ENCODE results near the gene NUTF2. TPM values are rescaled to one million over a fixed set of nuclear protein-coding genes. Genes with fewer than 3 reads are reported as not detected.

NUTF2 gene
- total RNA-seq, 2 donors from 2014 or later, result 201 to 218 TPM

DNA sequence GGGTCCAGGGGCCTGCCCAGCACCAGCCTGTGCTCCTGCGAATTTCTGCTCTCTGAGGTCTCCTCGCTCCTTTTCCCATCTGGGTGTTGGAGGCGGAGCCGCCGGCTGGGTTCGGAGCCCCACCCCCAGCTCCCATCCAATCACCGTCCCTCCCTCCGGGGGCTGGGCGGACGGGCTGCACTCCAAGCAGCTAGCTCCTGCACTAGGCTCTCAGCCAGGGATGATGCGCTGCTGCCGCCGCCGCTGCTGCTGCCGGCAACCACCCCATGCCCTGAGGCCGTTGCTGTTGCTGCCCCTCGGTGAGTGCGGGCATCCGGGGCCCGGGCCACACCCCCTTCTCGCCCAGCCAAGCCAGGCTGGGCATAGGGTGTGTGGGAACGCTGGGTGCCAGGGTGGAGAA is 38.0 kb downstream of the NUTF2 start, which contains the start of gene NRN1L:
Gene NRN1L, plus strand, starts transcription at position 202 of the 400 bp plus-strand sequence. Its CDS starts 19 bp downstream, at position 221.
- TF ChIP-seq, protein P1, sequence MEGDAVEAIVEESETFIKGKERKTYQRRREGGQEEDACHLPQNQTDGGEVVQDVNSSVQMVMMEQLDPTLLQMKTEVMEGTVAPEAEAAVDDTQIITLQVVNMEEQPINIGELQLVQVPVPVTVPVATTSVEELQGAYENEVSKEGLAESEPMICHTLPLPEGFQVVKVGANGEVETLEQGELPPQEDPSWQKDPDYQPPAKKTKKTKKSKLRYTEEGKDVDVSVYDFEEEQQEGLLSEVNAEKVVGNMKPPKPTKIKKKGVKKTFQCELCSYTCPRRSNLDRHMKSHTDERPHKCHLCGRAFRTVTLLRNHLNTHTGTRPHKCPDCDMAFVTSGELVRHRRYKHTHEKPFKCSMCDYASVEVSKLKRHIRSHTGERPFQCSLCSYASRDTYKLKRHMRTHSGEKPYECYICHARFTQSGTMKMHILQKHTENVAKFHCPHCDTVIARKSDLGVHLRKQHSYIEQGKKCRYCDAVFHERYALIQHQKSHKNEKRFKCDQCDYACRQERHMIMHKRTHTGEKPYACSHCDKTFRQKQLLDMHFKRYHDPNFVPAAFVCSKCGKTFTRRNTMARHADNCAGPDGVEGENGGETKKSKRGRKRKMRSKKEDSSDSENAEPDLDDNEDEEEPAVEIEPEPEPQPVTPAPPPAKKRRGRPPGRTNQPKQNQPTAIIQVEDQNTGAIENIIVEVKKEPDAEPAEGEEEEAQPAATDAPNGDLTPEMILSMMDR (conservative IDR thresholded peaks at IDR 0.05), result no peak
- Histone ChIP-seq H3K4me3 (ENCODE audit: low read length) (no peak within 1 kb of the TSS), H3K36me3 (ENCODE audit: control insufficient read depth, insufficient read depth, low read length) (peaks cover 49% of the 10 kb centered on the region), H3K27me3 (ENCODE audit: control insufficient read depth, insufficient read depth, low read length, poor library complexity, severe bottlenecking) (no peaks in the 10 kb centered on the region), H3K27ac (ENCODE audit: low read depth, low read length) (no peak within 1 kb of the TSS), H3K9ac (ENCODE audit: extremely low read depth, low read length, poor library complexity, severe bottlenecking) (no peak within 1 kb of the TSS), H3K4me1 (ENCODE audit: control insufficient read depth, insufficient read depth, low read length) (peaks cover 5% of the 10 kb centered on the region), H3K9me3 (ENCODE audit: control insufficient read depth, low read length) (no peaks in the 10 kb centered on the region)
- Mint-ChIP-seq H3K27me3 (ENCODE audit: insufficient read depth) (no peaks in the 10 kb centered on the region), H3K36me3 (ENCODE audit: low read depth) (peaks cover 29% of the 10 kb centered on the region), H3K27ac (peak within 1 kb of the TSS; percentile 83), H3K4me3 (peak within 1 kb of the TSS; percentile 42), H3K4me1 (peaks cover 16% of the 10 kb centered on the region), H3K9me3 (no peaks in the 10 kb centered on the region)
- 22 to 27% methylated on average over 13 to 22 of the region's 22 CpGs for WGBS, 2 experiments (ENCODE audit: insufficient coverage in 1 of 2, insufficient read length in 1 of 2)
- peak; percentile 98 for DNase-seq

DNA sequence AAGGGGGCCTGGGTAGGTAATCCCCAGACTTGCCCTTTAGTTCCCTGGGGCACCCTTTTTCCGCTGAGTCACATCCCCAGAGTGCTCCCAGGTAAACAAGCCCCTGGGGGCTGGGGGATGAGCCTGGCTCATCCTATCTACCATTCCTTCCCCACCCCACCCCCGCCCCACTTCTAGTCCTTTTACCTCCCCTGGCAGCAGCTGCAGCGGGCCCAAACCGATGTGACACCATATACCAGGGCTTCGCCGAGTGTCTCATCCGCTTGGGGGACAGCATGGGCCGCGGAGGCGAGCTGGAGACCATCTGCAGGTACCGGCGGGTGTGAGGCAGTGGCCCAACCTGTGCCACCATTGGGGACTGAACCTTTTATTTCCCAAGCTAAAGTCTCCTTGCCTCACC is 38.8 kb downstream of the NUTF2 start:
- no peak overlapping the region for H3K4me3 ChIP-seq (ENCODE audit: low read length)
- Mint-ChIP-seq H3K27me3 (ENCODE audit: insufficient read depth) (no peaks in the 10 kb centered on the region), H3K9me3 (no peaks in the 10 kb centered on the region), H3K4me3 (peak overlapping the region; percentile 42), H3K4me1 (peaks cover 16% of the 10 kb centered on the region), H3K27ac (peak overlapping the region; percentile 44), H3K36me3 (ENCODE audit: low read depth) (peaks cover 23% of the 10 kb centered on the region)
- peaks cover 5% of the 10 kb centered on the region for H3K4me1 ChIP-seq (ENCODE audit: control insufficient read depth, insufficient read depth, low read length)
- H3K9me3 ChIP-seq (ENCODE audit: control insufficient read depth, low read length), result no peaks in the 10 kb centered on the region
- WGBS, 2 experiments (ENCODE audit: insufficient coverage in 1 of 2, insufficient read length in 1 of 2), result 90 to 100% methylated on average over 2 to 12 of the region's 12 CpGs
- H3K36me3 ChIP-seq (ENCODE audit: control insufficient read depth, insufficient read depth, low read length), result peaks cover 41% of the 10 kb centered on the region
- peak; percentile 56 for DNase-seq
- no peak overlapping the region for H3K9ac ChIP-seq (ENCODE audit: extremely low read depth, low read length, poor library complexity, severe bottlenecking)
- H3K27me3 ChIP-seq (ENCODE audit: control insufficient read depth, insufficient read depth, low read length, poor library complexity, severe bottlenecking), result no peaks in the 10 kb centered on the region
- TF ChIP-seq, protein P1 (conservative IDR thresholded peaks at IDR 0.05), result no peak
- H3K27ac ChIP-seq (ENCODE audit: low read depth, low read length), result no peak overlapping the region

DNA sequence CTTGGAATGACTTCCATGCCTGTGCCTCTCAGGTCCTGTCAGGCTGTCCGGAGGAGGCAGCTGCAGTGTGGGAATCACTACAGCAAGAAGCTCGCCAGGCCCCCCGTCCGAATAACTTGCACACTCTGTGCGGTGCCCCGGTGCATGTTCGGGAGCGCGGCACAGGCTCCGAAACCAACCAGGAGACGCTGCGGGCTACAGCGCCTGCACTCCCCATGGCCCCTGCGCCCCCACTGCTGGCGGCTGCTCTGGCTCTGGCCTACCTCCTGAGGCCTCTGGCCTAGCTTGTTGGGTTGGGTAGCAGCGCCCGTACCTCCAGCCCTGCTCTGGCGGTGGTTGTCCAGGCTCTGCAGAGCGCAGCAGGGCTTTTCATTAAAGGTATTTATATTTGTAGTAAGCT is 39.2 kb downstream of the NUTF2 start:
- Histone ChIP-seq H3K27ac (ENCODE audit: low read depth, low read length) (no peak overlapping the region), H3K36me3 (ENCODE audit: control insufficient read depth, insufficient read depth, low read length) (peaks cover 36% of the 10 kb centered on the region), H3K4me1 (ENCODE audit: control insufficient read depth, insufficient read depth, low read length) (peaks cover 5% of the 10 kb centered on the region), H3K9me3 (ENCODE audit: control insufficient read depth, low read length) (no peaks in the 10 kb centered on the region), H3K9ac (ENCODE audit: extremely low read depth, low read length, poor library complexity, severe bottlenecking) (no peak overlapping the region), H3K27me3 (ENCODE audit: control insufficient read depth, insufficient read depth, low read length, poor library complexity, severe bottlenecking) (no peaks in the 10 kb centered on the region), H3K4me3 (ENCODE audit: low read length) (no peak overlapping the region)
- H3K27ac Mint-ChIP-seq, result peak overlapping the region; percentile 78
- 94 to 95% methylated on average over 15 to 19 of the region's 19 CpGs for WGBS, 2 experiments (ENCODE audit: insufficient coverage in 1 of 2, insufficient read length in 1 of 2)
- no peaks in the 10 kb centered on the region for H3K9me3 Mint-ChIP-seq
- H3K4me3 Mint-ChIP-seq, result peak overlapping the region; percentile 42
- DNase-seq, result no peak
- H3K4me1 Mint-ChIP-seq, result peaks cover 16% of the 10 kb centered on the region
- TF ChIP-seq, protein P1 (conservative IDR thresholded peaks at IDR 0.05), result no peak
- peaks cover 22% of the 10 kb centered on the region for H3K36me3 Mint-ChIP-seq (ENCODE audit: low read depth)
- no peaks in the 10 kb centered on the region for H3K27me3 Mint-ChIP-seq (ENCODE audit: insufficient read depth)

All from endodermal cell (in vitro differentiated cells).